Endothelial cell (in vitro differentiated cells): ENCODE measurements around the gene ANK2. TPM values are rescaled to one million over a fixed set of nuclear protein-coding genes. Genes with fewer than 3 reads are reported as not detected.
A peak's percentile ranks its signal among the peaks of the same experiment; 100 is the strongest.
"Not testable (repeated sequence)": the region's sequence is repeated elsewhere in the genome, so short reads cannot be mapped to it uniquely, and the experiment has no call there.

Source experiments
- DNase-seq: peaks from one replicate; pipeline ENCODE4 v3.0.0; 2021; ENCODE audit warnings: low spot score
- H3K27ac Mint-ChIP-seq: one replicate; pipeline ENCODE4 v1.8.0; 2021; ENCODE audit warnings: mixed read lengths, inconsistent platforms; ENCODE audit not compliant: unreplicated experiment
- H3K27me3 Mint-ChIP-seq: one replicate; pipeline ENCODE4 v1.8.0; 2021; ENCODE audit warnings: mild to moderate bottlenecking, moderate library complexity, mixed read lengths, inconsistent platforms; ENCODE audit not compliant: unreplicated experiment
- H3K36me3 Mint-ChIP-seq: one replicate; pipeline ENCODE4 v1.8.0; 2021; ENCODE audit warnings: mild to moderate bottlenecking, low read depth, mixed read lengths, inconsistent platforms; ENCODE audit not compliant: unreplicated experiment
- H3K4me1 Mint-ChIP-seq: one replicate; pipeline ENCODE4 v1.8.0; 2021; ENCODE audit warnings: mild to moderate bottlenecking, mixed read lengths, inconsistent platforms; ENCODE audit not compliant: unreplicated experiment
- H3K4me3 Mint-ChIP-seq: one replicate; pipeline ENCODE4 v1.8.0; 2021; ENCODE audit warnings: mild to moderate bottlenecking, mixed read lengths, inconsistent platforms; ENCODE audit not compliant: unreplicated experiment
- H3K9me3 Mint-ChIP-seq: one replicate; pipeline ENCODE4 v1.8.0; 2021; ENCODE audit warnings: mixed read lengths, inconsistent platforms; ENCODE audit not compliant: unreplicated experiment
- total RNA-seq: library from RNA; stranded (reverse); fragmentation: NEBNext Ultra II Directional; extraction: Animal tissue kit (Norgen Biotek cat#: 25700); gene quantifications from one replicate; pipeline ENCODE4 v1.2.1, GENCODE V29; 2021; ENCODE audit not compliant: unreplicated experiment
- TF ChIP-seq, protein P1 (sequence below): fragments of 200-600 bp; sonication (generic); IDR thresholded peaks from one replicate; pipeline ENCODE4 v1.5.0; 2021; ENCODE audit warnings: antibody characterized with exemption; ENCODE audit not compliant: unreplicated experiment

ANK2 gene
- total RNA-seq, 1 donor from 2014 or later: 47.2 TPM

GRCh38 chr4:113236916-113237315 is 187.5 kb downstream of the ANK2 start:
- Mint-ChIP-seq H3K27me3 (no peaks in the 10 kb centered on the region), H3K9me3 (no peaks in the 10 kb centered on the region), H3K27ac (no peak overlapping the region), H3K4me3 (no peak overlapping the region), H3K4me1 (no peaks in the 10 kb centered on the region), H3K36me3 (no peaks in the 10 kb centered on the region)
- TF ChIP-seq, protein P1, sequence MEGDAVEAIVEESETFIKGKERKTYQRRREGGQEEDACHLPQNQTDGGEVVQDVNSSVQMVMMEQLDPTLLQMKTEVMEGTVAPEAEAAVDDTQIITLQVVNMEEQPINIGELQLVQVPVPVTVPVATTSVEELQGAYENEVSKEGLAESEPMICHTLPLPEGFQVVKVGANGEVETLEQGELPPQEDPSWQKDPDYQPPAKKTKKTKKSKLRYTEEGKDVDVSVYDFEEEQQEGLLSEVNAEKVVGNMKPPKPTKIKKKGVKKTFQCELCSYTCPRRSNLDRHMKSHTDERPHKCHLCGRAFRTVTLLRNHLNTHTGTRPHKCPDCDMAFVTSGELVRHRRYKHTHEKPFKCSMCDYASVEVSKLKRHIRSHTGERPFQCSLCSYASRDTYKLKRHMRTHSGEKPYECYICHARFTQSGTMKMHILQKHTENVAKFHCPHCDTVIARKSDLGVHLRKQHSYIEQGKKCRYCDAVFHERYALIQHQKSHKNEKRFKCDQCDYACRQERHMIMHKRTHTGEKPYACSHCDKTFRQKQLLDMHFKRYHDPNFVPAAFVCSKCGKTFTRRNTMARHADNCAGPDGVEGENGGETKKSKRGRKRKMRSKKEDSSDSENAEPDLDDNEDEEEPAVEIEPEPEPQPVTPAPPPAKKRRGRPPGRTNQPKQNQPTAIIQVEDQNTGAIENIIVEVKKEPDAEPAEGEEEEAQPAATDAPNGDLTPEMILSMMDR: no peak
- DNase-seq: no peak

DNA sequence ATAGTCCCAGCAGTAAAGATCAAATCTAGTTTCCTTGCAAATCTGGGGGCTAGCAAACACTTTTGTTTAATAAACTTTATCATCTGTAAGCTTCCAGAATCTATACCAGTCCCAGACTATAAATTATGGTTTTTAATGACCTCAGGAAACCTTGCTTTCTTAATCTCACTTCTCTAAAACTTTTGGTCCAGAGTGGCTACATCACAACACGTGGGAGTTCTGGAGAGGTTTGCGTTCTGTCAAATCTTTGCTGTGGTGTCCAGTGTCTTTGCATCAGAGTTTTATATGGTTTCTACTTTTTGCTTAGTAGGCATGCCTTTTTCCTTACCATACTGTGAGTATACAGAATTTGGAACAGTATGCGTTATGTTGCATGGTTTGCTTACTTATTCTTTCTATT is 193.9 kb downstream of the ANK2 start:
- Mint-ChIP-seq H3K4me1 (no peaks in the 10 kb centered on the region), H3K27ac (no peak overlapping the region), H3K4me3 (no peak overlapping the region), H3K27me3 (peaks cover 1% of the 10 kb centered on the region), H3K36me3 (no peaks in the 10 kb centered on the region), H3K9me3 (no peaks in the 10 kb centered on the region)
- no peak for DNase-seq
- TF ChIP-seq, protein P1: no peak

GRCh38 chr4:113244747-113245146 is 195.3 kb downstream of the ANK2 start:
- DNase-seq, H3K36me3 Mint-ChIP-seq, H3K4me3 Mint-ChIP-seq, H3K27ac Mint-ChIP-seq, H3K9me3 Mint-ChIP-seq, H3K4me1 Mint-ChIP-seq, H3K27me3 Mint-ChIP-seq: not testable (repeated sequence)

DNA sequence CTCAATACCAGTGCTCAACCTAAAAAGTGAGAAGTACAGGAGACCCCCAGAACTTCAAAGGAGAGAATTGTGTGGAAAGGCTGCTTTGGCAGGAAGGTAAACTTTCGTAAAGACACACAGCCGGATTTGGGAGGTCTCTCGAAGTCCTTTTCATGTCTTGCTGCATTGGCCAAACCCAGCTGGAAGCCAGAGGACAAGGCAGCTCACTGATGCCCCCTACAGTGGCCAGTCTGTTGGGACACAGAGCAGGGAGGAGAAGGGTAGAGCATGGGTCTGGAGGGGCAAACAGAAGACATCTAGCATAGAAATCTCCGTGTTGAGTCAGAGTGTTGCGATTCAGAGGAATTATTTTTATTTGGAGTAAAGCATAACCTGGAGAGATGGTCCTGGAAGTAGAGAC is 198.9 kb downstream of the ANK2 start:
- Mint-ChIP-seq H3K4me1 (no peaks in the 10 kb centered on the region), H3K9me3 (no peaks in the 10 kb centered on the region), H3K36me3 (no peaks in the 10 kb centered on the region), H3K27ac (no peak overlapping the region), H3K4me3 (no peak overlapping the region), H3K27me3 (peaks cover 1% of the 10 kb centered on the region)
- TF ChIP-seq, protein P1: peak; percentile 30
- peak; percentile 47 for DNase-seq

- Mint-ChIP-seq H3K27me3 (peaks cover 4% of the 10 kb centered on the region), H3K27ac (no peak overlapping the region), H3K9me3 (no peaks in the 10 kb centered on the region), H3K4me3 (no peak overlapping the region), H3K4me1 (no peaks in the 10 kb centered on the region), H3K36me3 (no peaks in the 10 kb centered on the region)
- no peak for DNase-seq
- TF ChIP-seq, protein P1: no peak
Measured at GRCh38 chr4:113255628-113256027, 206.2 kb downstream of the ANK2 start.

DNA sequence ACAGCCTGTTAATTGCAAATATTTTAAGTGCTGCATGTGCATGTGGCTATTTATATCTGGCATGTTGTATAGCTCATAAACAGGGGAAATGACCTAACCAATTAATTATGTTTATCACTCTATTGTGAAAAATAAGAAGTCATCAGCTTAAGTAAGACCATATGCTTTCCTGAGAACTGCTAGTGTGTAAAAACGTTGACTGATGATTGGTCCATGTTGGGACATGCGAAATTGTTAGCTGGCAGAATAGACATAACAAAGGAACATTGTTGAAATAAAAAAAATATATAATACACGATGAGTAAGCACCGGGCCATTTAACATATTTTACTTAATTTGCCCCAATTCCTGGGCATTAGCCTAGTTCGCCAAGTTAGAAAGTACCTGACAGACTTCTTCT is 207.5 kb downstream of the ANK2 start:
- no peaks in the 10 kb centered on the region for H3K9me3 Mint-ChIP-seq
- TF ChIP-seq, protein P1: no peak
- DNase-seq: no peak
- no peaks in the 10 kb centered on the region for H3K36me3 Mint-ChIP-seq
- H3K4me1 Mint-ChIP-seq: no peaks in the 10 kb centered on the region
- peaks cover 4% of the 10 kb centered on the region for H3K27me3 Mint-ChIP-seq
- H3K27ac Mint-ChIP-seq: no peak overlapping the region
- no peak overlapping the region for H3K4me3 Mint-ChIP-seq
